GM12878 (cell line): ENCODE results near the gene GRK6. TPM values are rescaled to one million over a fixed set of nuclear protein-coding genes. Genes with fewer than 3 reads are reported as not detected.

Source experiments
- BACH1 ChIP-seq: fragments of 450-650 bp; IDR thresholded peaks from 2 replicates; pipeline ENCODE4 v1.6.1; 2017; ENCODE audit warnings: mild to moderate bottlenecking, borderline replicate concordance
- BCLAF1 ChIP-seq: fragments of 450-650 bp; IDR thresholded peaks from 2 replicates; pipeline ENCODE4 v1.6.1; 2017; ENCODE audit warnings: antibody characterized with exemption, mild to moderate bottlenecking, moderate library complexity
- CHD2 ChIP-seq: IDR thresholded peaks from 2 replicates; pipeline ENCODE4 v1.6.1; 2011; ENCODE audit warnings: low read depth, low read length, improper control_type of control experiment, borderline replicate concordance
- EGR1 ChIP-seq, 2 experiments: IDR thresholded peaks; 1 replicate in 1 of 2; 2 replicates in 1 of 2; pipeline ENCODE4 v1.6.1; 2011 to 2012; ENCODE audit warnings: low read depth in 2 of 2, low read length in 2 of 2, borderline replicate concordance in 1 of 2, mild to moderate bottlenecking in 1 of 2, moderate library complexity in 1 of 2
- GATAD2B ChIP-seq: fragments of 450-650 bp; conservative IDR thresholded peaks from 2 replicates; pipeline ENCODE4 v1.6.1; 2017; ENCODE audit warnings: low read depth, mild to moderate bottlenecking, moderate library complexity
- HCFC1 ChIP-seq: fragments of 150-350 bp; IDR thresholded peaks from 2 replicates; pipeline ENCODE4 v1.6.1; 2014; ENCODE audit warnings: low read length
- IKZF1 ChIP-seq: fragments of 450-650 bp; conservative IDR thresholded peaks from 2 replicates; pipeline ENCODE4 v1.6.1; 2017; ENCODE audit warnings: antibody characterized with exemption, mild to moderate bottlenecking
- MXI1 ChIP-seq: fragments of 150-350 bp; IDR thresholded peaks from 2 replicates; pipeline ENCODE4 v1.6.1; 2011; ENCODE audit warnings: low read depth, mild to moderate bottlenecking, inconsistent platforms, low read length, improper control_type of control experiment
- NFXL1 ChIP-seq: fragments of 450-650 bp; IDR thresholded peaks from 2 replicates; pipeline ENCODE4 v1.6.1; 2017; ENCODE audit warnings: antibody characterized with exemption, mild to moderate bottlenecking, borderline replicate concordance
- NKRF ChIP-seq: fragments of 450-650 bp; conservative IDR thresholded peaks from 2 replicates; pipeline ENCODE4 v1.6.1; 2017; ENCODE audit warnings: mild to moderate bottlenecking, moderate library complexity
- NR2F1 ChIP-seq: fragments of 450-650 bp; conservative IDR thresholded peaks from 2 replicates; pipeline ENCODE4 v1.6.1; 2017; ENCODE audit warnings: mild to moderate bottlenecking
- PAX8 ChIP-seq: fragments of 450-650 bp; IDR thresholded peaks from 2 replicates; pipeline ENCODE4 v1.6.1; 2017; ENCODE audit warnings: mild to moderate bottlenecking, moderate library complexity
- POU2F2 ChIP-seq: IDR thresholded peaks from 3 replicates; pipeline ENCODE4 v1.6.1; 2011; ENCODE audit warnings: low read depth, mild to moderate bottlenecking, low read length, borderline replicate concordance
- RB1 ChIP-seq: fragments of 450-650 bp; formaldehyde crosslinking; IDR thresholded peaks from 2 replicates; pipeline ENCODE4 v1.6.1; 2017; ENCODE audit warnings: mild to moderate bottlenecking, borderline replicate concordance
- SMARCA5 ChIP-seq: fragments of 450-650 bp; IDR thresholded peaks from 2 replicates; pipeline ENCODE4 v1.6.1; 2017; ENCODE audit warnings: mild to moderate bottlenecking
- TAF1 ChIP-seq: IDR thresholded peaks from 2 replicates; pipeline ENCODE4 v1.6.1; 2011; ENCODE audit warnings: mild to moderate bottlenecking, low read depth, low read length, borderline replicate concordance
- ZBTB40 ChIP-seq: fragments of 450-650 bp; IDR thresholded peaks from 2 replicates; pipeline ENCODE4 v1.6.1; 2016; ENCODE audit warnings: mild to moderate bottlenecking, moderate library complexity, borderline replicate concordance
- ZSCAN29 ChIP-seq: fragments of 450-650 bp; IDR thresholded peaks from 2 replicates; pipeline ENCODE4 v1.6.1; 2017; ENCODE audit warnings: mild to moderate bottlenecking, moderate library complexity
- polyA plus RNA-seq, 11 experiments: library from polyadenylated mRNA; depleted of rRNA in 4 of 11; unstranded in 6 of 11; stranded (reverse) in 5 of 11; fragments of >200 nt; fragmentation: Nextera tagmentation in 4 of 11; fragmentation: Illumina TruSeq in 1 of 11; extraction: Ambion mirVana in 4 of 11; extraction: Trizol in 1 of 11; gene quantifications; 1 replicate in 1 of 11; 2 replicates in 10 of 11; pipeline versions ENCODE4 v1.2.1 to v1.2.3, GENCODE V29; 2011 to 2016; ENCODE audit warnings: inconsistent platforms in 2 of 11, missing spikeins in 2 of 11, low read depth in 1 of 11
- total RNA-seq, 4 experiments: library from RNA; depleted of rRNA in 3 of 4; stranded (reverse); fragments of >200 nt in 3 of 4; fragmentation: Illumina TruSeq in 1 of 4; extraction: Trizol in 1 of 4; gene quantifications; 2 replicates each; pipeline versions ENCODE4 v1.2.1 to v1.2.3, GENCODE V29; 2013 to 2021

Gene GRK6
- total and polyA plus RNA-seq, 10 of the 15 experiments (the other 5 are each of a cell fraction or from before 2014, with no cell fraction given): 0.79 to 124 (median 41.6) TPM

- no peak for TF ChIP-seq POU2F2
- peak; percentile 71; the same call in 1 of the 2 replicates for TF ChIP-seq ZSCAN29
- TF ChIP-seq NR2F1: peak; percentile 64; the same call in 1 of the 2 replicates
- no peak for TF ChIP-seq NFXL1
- peak; percentile 82; the same call in 1 of the 2 replicates for TF ChIP-seq BACH1
- TF ChIP-seq TAF1: no peak
- TF ChIP-seq MXI1: peak; percentile 64
- peak in 1 of 2 experiments; percentile 85; a peak in 1 of 3 replicates for TF ChIP-seq EGR1 (IDR thresholded peaks at IDR 0.05; ENCODE audit: borderline replicate concordance in 1 of 2, low read depth in 2 of 2, low read length in 2 of 2)
- no peak for TF ChIP-seq ZBTB40
- TF ChIP-seq RB1: peak; percentile 26; the same call in 1 of the 2 replicates
- TF ChIP-seq SMARCA5: peak; percentile 91
- 0 out of 2 replicates have a peak, but pooled peaks have one; percentile 10 for TF ChIP-seq HCFC1
- TF ChIP-seq NKRF: peak; percentile 70; the same call in 1 of the 2 replicates
- TF ChIP-seq GATAD2B: peak; percentile 88
- no peak; the same call in 1 of the 2 replicates for TF ChIP-seq CHD2
- peak; percentile 85 for TF ChIP-seq IKZF1
- TF ChIP-seq BCLAF1: 0 out of 2 replicates have a peak, but pooled peaks have one; percentile 18
- no peak for TF ChIP-seq PAX8
Observed at GRCh38 chr5:177426566-177427210, at the start of gene GRK6 (continued).
